DND-41 (cell line): ENCODE results near the gene AMD1.

Experiments used
- ATAC-seq: fragments of 200-7000 bp; cut with Tn5 transposase; 3 replicates; pipeline ENCODE4 v1.9.1; 2021; ENCODE audit warnings: low read depth; ENCODE audit not compliant: insufficient read depth
- DNase-seq: peaks from one replicate; pipeline ENCODE4 v3.0.0-alpha.2; 2020
- H2AFZ ChIP-seq: 2 replicates; pipeline ENCODE4 v1.6.0; 2012; ENCODE audit warnings: low read depth, low read length
- H3K27ac ChIP-seq: 2 replicates; pipeline ENCODE4 v1.5.1; 2012; ENCODE audit warnings: low read length, inconsistent platforms
- H3K27me3 ChIP-seq: fragments of 200-600 bp; sonication (generic); 2 replicates; pipeline ENCODE4 v1.6.0; 2012; ENCODE audit warnings: low read length, mild to moderate bottlenecking, inconsistent platforms; ENCODE audit not compliant: insufficient read depth, poor library complexity
- H3K36me3 ChIP-seq: 2 replicates; pipeline ENCODE4 v1.5.1; 2012; ENCODE audit warnings: low read length, inconsistent platforms; ENCODE audit not compliant: insufficient read depth
- H3K4me1 ChIP-seq: 2 replicates; pipeline ENCODE4 v1.5.1; 2012; ENCODE audit warnings: mild to moderate bottlenecking, low read length; ENCODE audit not compliant: insufficient read depth
- H3K4me2 ChIP-seq: 2 replicates; pipeline ENCODE4 v1.6.0; 2012; ENCODE audit warnings: mild to moderate bottlenecking, moderate library complexity, low read length, inconsistent platforms; ENCODE audit not compliant: insufficient read depth
- H3K4me3 ChIP-seq, 2 experiments: fragments of 200-600 bp in 1 of 2; shearing (Covaris generic) in 1 of 2; 2 replicates each; pipeline ENCODE4 v1.5.1; 2012 to 2016; ENCODE audit warnings: inconsistent platforms in 2 of 2, low read length in 2 of 2, mild to moderate bottlenecking in 2 of 2, low read depth in 1 of 2, moderate library complexity in 1 of 2
- H3K79me2 ChIP-seq: 2 replicates; pipeline ENCODE4 v1.6.0; 2012; ENCODE audit warnings: low read length, inconsistent platforms; ENCODE audit not compliant: insufficient read depth
- H3K9ac ChIP-seq: 2 replicates; pipeline ENCODE4 v1.6.0; 2012; ENCODE audit warnings: low read depth, mild to moderate bottlenecking, inconsistent platforms, low read length, moderate library complexity
- H3K9me3 ChIP-seq: 2 replicates; pipeline ENCODE4 v1.5.1; 2012; ENCODE audit warnings: low read length, moderate library complexity, mild to moderate bottlenecking, inconsistent platforms; ENCODE audit not compliant: insufficient read depth, severe bottlenecking
- H4K20me1 ChIP-seq: 2 replicates; pipeline ENCODE4 v1.6.0; 2012; ENCODE audit warnings: low read length; ENCODE audit not compliant: insufficient read depth
- EZH2 ChIP-seq: IDR thresholded peaks from 3 replicates; pipeline ENCODE4 v1.6.1; 2012; ENCODE audit warnings: borderline replicate concordance, low read depth, mild to moderate bottlenecking, moderate library complexity, low read length, inconsistent platforms; ENCODE audit not compliant: severe bottlenecking
- TF ChIP-seq, protein P1 (sequence below): IDR thresholded peaks from 2 replicates; pipeline ENCODE4 v1.5.1; 2012; ENCODE audit warnings: borderline replicate concordance, low read length, moderate library complexity, mild to moderate bottlenecking; ENCODE audit not compliant: poor library complexity, severe bottlenecking; ENCODE audit errors: extremely low read depth

AMD1 gene

DNA sequence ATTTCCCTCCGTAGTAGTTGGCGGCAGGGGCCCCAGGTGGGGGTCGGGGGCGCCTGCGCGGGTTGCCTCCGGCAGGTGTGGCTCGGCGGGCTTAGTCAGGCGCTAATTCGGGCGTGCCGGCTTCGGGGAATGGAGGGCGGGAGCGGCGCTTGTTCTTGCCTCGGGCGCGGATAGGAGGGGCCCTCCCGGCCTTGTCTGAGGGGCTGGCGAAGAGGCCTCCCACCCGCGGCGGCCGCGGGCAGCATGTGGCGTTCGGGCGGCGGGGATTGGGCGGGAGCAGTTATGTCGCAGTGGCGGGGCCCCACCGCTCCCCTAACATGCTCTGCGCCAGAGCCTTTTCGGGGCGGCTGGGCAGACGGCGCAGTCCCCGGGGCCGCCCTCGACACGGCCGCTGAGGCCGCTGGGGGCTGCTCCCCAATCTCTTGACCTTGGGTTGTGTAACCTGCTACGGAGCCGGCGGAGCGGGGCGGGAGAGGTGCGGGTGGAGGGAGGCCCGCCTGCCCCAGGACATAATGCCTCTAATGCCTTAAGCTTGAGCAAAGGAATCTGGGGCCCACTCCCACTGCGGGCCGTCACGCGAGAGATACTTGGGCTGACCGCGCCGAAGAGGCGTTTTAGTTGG, 1.1 kb downstream of the AMD1 start:
- TF ChIP-seq, protein P1, sequence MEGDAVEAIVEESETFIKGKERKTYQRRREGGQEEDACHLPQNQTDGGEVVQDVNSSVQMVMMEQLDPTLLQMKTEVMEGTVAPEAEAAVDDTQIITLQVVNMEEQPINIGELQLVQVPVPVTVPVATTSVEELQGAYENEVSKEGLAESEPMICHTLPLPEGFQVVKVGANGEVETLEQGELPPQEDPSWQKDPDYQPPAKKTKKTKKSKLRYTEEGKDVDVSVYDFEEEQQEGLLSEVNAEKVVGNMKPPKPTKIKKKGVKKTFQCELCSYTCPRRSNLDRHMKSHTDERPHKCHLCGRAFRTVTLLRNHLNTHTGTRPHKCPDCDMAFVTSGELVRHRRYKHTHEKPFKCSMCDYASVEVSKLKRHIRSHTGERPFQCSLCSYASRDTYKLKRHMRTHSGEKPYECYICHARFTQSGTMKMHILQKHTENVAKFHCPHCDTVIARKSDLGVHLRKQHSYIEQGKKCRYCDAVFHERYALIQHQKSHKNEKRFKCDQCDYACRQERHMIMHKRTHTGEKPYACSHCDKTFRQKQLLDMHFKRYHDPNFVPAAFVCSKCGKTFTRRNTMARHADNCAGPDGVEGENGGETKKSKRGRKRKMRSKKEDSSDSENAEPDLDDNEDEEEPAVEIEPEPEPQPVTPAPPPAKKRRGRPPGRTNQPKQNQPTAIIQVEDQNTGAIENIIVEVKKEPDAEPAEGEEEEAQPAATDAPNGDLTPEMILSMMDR, result no peak
- no peak for TF ChIP-seq EZH2
- Histone ChIP-seq H3K36me3 (peaks cover 7% of the 10 kb centered on the region; the same call in 1 of the 2 replicates), H3K9ac (peak overlapping the region; percentile 87), H2AFZ (peak overlapping the region; percentile 35), H4K20me1 (peaks cover 50% of the 10 kb centered on the region), H3K79me2 (peaks cover 74% of the 10 kb centered on the region), H3K4me1 (peaks cover 47% of the 10 kb centered on the region), H3K27me3 (no peaks in the 10 kb centered on the region), H3K4me2 (peak overlapping the region; percentile 64), H3K27ac (peak overlapping the region; percentile 90), H3K4me3 (peak overlapping the region; percentile 74 to 79), H3K9me3 (no peaks in the 10 kb centered on the region)
- peak; percentile 41 for ATAC-seq
- peak; percentile 73 for DNase-seq

DNA sequence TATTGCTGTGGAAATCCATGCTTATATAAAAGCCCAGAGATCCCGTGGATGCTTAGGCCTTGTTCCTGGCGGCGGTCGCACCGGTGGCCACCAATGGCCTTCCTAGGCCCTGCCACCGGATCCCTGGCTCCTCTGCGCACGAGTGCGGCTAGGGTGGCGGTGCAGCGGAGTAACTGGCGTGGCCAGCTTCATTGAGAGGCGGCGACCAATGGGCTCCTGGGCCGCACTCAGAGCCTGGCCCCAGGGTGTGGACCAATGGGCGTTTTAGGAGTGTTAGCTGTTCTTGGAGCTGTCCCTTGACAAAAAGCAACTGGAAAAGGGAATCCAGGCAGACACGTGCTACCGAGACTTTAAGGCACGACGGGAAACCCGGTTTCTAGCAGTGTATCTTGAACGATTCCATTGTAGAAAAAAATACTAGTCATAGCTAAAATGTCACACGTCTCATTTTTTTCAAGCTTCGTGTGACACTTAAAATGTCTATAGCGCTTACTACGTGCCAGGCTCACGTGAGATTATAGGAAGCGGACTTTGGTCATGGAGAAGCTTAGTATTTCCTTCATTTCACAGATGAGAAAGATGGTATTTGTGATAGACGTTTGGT, 1.7 kb downstream of the AMD1 start:
- peak overlapping the region; percentile 35 for H2AFZ ChIP-seq
- H3K36me3 ChIP-seq, result peaks cover 7% of the 10 kb centered on the region; the same call in 1 of the 2 replicates
- peaks cover 56% of the 10 kb centered on the region for H4K20me1 ChIP-seq
- H3K27me3 ChIP-seq, result no peaks in the 10 kb centered on the region
- H3K4me1 ChIP-seq, result peaks cover 53% of the 10 kb centered on the region
- H3K9me3 ChIP-seq, result no peaks in the 10 kb centered on the region
- peak overlapping the region; percentile 74 to 79 for H3K4me3 ChIP-seq
- TF ChIP-seq EZH2, result no peak
- TF ChIP-seq, protein P1, result no peak
- H3K4me2 ChIP-seq, result peak overlapping the region; percentile 64
- DNase-seq (peak; percentile 60), ATAC-seq (peak; percentile 40)
- H3K79me2 ChIP-seq, result peaks cover 80% of the 10 kb centered on the region
- peak overlapping the region; percentile 87 for H3K9ac ChIP-seq
- H3K27ac ChIP-seq, result peak overlapping the region; percentile 90

DNA sequence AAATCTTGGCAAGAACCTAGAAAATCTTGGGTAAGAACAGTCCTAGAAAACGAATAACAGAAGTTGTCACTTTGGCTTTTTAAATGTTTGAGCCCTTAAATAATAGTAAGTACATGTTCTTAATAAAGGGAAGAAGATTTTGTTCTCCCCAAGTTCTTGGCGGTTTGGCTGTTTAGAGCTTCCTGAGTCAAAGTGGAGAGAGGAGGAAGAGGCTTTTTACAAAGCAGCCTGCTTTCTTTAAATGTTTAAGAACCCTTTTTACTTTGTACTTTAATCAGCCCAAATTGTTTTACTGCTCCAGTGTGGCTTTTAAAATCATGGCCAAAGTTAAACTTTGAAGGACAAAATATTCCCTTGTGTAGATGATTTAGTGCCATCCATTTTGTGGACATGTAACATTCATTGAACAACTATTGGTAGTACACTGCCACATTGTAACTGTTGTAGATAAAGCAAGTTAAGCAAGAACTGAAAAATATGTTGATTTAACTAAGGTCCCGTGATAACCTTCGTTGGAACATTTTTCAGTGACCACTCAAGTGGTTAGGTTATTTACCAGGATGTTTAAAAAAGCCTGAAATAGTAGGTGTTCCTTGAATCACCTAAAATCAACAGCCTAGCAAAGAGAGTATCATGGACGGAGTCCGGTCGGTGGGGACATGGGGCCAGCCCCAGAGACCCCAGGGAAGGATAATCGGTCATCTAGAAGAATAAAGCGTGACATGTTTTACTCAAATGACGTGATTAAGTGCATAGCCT, 2.4 kb downstream of the AMD1 start:
- Histone ChIP-seq H3K36me3 (peaks cover 7% of the 10 kb centered on the region; the same call in 1 of the 2 replicates), H4K20me1 (peaks cover 64% of the 10 kb centered on the region), H3K9ac (peak overlapping the region; percentile 87), H3K4me3 (peak overlapping the region; percentile 74 to 79), H3K79me2 (peaks cover 87% of the 10 kb centered on the region), H3K4me1 (peaks cover 60% of the 10 kb centered on the region), H2AFZ (no peak overlapping the region), H3K4me2 (peak overlapping the region; percentile 64), H3K9me3 (no peaks in the 10 kb centered on the region), H3K27ac (peak overlapping the region; percentile 90), H3K27me3 (no peaks in the 10 kb centered on the region)
- no peak for DNase-seq
- no peak for TF ChIP-seq EZH2
- TF ChIP-seq, protein P1, result no peak
- ATAC-seq, result no peak
